MCF 10A (cell line): Measurements from ENCODE around the gene LIN28A. TPM values are rescaled to one million over a fixed set of nuclear protein-coding genes. Genes with fewer than 3 reads are reported as not detected.

Source experiments
- BruUV-seq: library from RNA; stranded (reverse); fragments of 400-500 nt; replicated peaks from 2 replicates; lab custom pipeline; 2021; lab: Mats Ljungman, UMichigan
- CTCF ChIA-PET: fragments of 300-600 bp; sonication (Branson Sonifier 250); formaldehyde crosslinking; extraction: SDS; loops from one replicate; lab custom pipeline; 2021; ENCODE audit warnings: antibody characterized with exemption, inconsistent platforms; lab: Yijun Ruan, JAX
- POLR2A ChIA-PET: fragments of 300-600, 350-650 bp; sonication (Branson Sonifier 250); formaldehyde crosslinking; extraction: SDS; loops from one replicate; lab custom pipeline; 2020; ENCODE audit warnings: antibody characterized with exemption, inconsistent platforms; lab: Yijun Ruan, JAX
- DNase-seq: peaks from one replicate; pipeline ENCODE4 v3.0.0-alpha.2; 2018; ENCODE audit not compliant: unreplicated experiment
- H3K27ac Mint-ChIP-seq: one replicate; pipeline ENCODE4 v1.8.0; 2022; ENCODE audit warnings: mild to moderate bottlenecking, low read depth, mixed read lengths; ENCODE audit not compliant: unreplicated experiment
- H3K27me3 Mint-ChIP-seq: one replicate; pipeline ENCODE4 v1.8.0; 2022; ENCODE audit warnings: mixed read lengths; ENCODE audit not compliant: insufficient read depth, unreplicated experiment
- H3K36me3 Mint-ChIP-seq: one replicate; pipeline ENCODE4 v1.8.0; 2022; ENCODE audit warnings: mild to moderate bottlenecking, moderate library complexity, mixed read lengths; ENCODE audit not compliant: insufficient read depth, unreplicated experiment
- H3K4me1 Mint-ChIP-seq: one replicate; pipeline ENCODE4 v1.8.0; 2022; ENCODE audit warnings: mixed read lengths; ENCODE audit not compliant: insufficient read depth, unreplicated experiment
- H3K4me3 Mint-ChIP-seq: one replicate; pipeline ENCODE4 v1.8.0; 2022; ENCODE audit warnings: mild to moderate bottlenecking, moderate library complexity, mixed read lengths; ENCODE audit not compliant: unreplicated experiment
- H3K9me3 Mint-ChIP-seq: one replicate; pipeline ENCODE4 v1.8.0; 2022; ENCODE audit warnings: mixed read lengths; ENCODE audit not compliant: unreplicated experiment
- intact Hi-C: fragments of 100-400 bp; cut with micrococcal nuclease; formaldehyde crosslinking; loops from 2 replicates; pipeline ENCODE4 v1.14.1; 2022
- total RNA-seq: library from RNA; stranded (reverse); gene quantifications from 2 replicates; pipeline ENCODE4 v1.2.3, GENCODE V29; 2022
- TF ChIP-seq, protein P1 (sequence below): fragments of 200-600 bp; IDR thresholded peaks from one replicate; pipeline ENCODE4 v1.8.0; 2022; ENCODE audit warnings: antibody characterized with exemption, mild to moderate bottlenecking; ENCODE audit not compliant: unreplicated experiment

The LIN28A gene
- total RNA-seq, 1 experiment from 2014 or later = not detected

DNA sequence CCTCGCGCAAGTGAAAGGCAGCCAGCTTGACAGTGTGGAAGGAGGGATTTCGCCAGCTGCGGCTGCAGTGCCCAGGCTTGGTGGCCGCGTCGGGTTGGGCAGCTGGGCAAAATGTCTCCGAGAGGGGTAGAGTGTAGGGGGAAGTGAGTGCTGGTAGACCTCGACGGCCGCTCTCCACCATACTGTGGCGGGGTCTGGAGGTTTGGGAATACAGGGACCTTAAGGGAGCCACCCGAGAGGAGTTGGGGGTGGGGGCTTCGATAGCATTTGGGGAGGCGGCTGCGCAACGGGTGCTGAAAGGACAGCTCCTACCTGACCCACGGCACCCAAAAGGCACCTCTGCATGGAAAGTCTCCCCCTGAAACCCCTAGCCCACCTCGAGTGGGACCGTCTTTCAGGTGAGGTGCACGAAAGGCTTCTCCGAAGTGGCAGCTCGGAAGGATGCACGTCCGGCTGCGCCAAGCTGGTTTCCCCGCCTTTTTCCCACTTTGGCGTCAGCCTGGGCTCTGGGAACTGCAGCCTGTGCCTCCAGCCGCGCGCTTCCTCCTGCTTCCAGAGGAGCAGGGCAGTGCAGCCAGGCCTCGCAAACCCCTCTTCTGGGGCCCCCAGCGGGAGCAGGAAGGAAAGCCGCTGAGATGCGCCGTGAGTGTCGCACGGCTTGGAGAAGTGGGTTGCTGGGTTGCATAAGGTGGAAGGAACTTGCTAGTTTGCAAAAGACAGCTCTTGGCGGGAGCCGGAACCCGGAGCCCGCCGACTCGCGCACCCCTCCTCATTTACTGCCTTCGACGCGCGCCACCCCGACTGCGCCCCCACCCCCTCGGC is 61.1 kb downstream of the LIN28A start:
- POLR2A ChIA-PET = interaction anchor here (0.6 to 5.1 kb wide), 20 partner anchors 9 to 762 kb away, joined by 3 to 41 read pairs (median 4); partner anchors contain the start of genes DHDDS, PIGV and RPS6KA1
- intact Hi-C loops = loop anchor here (2.0 to 5.0 kb wide), 2 partner anchors 39 to 59 kb away; partner anchors contain the start of gene DHDDS
- peak; percentile 64 for DNase-seq
- Mint-ChIP-seq H3K27me3 (no peaks in the 10 kb centered on the region), H3K36me3 (peaks cover 58% of the 10 kb centered on the region), H3K4me3 (peak overlapping the region; percentile 85), H3K27ac (peak overlapping the region; percentile 69), H3K4me1 (peaks cover 38% of the 10 kb centered on the region), H3K9me3 (no peaks in the 10 kb centered on the region)
- CTCF ChIA-PET = interaction anchor here (0.6 to 2.5 kb wide), 4 partner anchors 10 to 343 kb away, joined by 3 to 9 read pairs (median 3); no protein-coding TSS in a partner anchor
- TF ChIP-seq, protein P1, sequence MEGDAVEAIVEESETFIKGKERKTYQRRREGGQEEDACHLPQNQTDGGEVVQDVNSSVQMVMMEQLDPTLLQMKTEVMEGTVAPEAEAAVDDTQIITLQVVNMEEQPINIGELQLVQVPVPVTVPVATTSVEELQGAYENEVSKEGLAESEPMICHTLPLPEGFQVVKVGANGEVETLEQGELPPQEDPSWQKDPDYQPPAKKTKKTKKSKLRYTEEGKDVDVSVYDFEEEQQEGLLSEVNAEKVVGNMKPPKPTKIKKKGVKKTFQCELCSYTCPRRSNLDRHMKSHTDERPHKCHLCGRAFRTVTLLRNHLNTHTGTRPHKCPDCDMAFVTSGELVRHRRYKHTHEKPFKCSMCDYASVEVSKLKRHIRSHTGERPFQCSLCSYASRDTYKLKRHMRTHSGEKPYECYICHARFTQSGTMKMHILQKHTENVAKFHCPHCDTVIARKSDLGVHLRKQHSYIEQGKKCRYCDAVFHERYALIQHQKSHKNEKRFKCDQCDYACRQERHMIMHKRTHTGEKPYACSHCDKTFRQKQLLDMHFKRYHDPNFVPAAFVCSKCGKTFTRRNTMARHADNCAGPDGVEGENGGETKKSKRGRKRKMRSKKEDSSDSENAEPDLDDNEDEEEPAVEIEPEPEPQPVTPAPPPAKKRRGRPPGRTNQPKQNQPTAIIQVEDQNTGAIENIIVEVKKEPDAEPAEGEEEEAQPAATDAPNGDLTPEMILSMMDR = no peak
- BruUV-seq = TSS peak; percentile 44

DNA sequence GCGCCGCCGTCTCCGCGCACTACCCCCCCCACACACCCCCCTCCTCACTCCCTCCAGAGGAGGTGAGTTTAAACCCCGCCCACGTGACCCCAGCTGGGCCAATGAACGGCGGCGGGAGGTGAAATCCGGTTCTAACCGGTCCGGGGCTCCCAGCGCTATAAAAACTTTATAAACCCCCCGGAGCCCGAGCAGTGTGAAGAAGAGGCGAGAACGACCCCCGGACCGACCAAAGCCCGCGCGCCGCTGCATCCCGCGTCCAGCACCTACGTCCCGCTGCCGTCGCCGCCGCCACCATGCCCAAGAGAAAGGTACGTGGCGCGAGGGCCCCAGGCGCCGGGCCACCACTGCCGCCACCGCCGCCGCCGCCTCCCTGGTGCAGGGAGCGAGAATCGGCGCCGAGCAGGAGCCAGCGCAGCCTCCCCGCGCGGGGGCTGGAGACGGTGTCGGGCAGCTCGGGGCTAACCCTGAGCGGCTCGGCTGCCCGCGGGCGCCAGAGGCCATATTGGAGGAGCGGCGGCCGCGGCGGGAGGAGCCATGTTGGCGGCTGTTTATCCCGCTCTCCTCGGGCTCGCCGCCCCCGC is 61.8 kb downstream of the LIN28A start, which contains the start of gene HMGN2:
Gene HMGN2 (plus strand): TSS at position 121 of the 581 bp plus-strand sequence. CDS start 173 bp downstream, at position 294.
- Mint-ChIP-seq H3K4me1 (peaks cover 37% of the 10 kb centered on the region), H3K27ac (peak within 1 kb of the TSS; percentile 69), H3K36me3 (peaks cover 55% of the 10 kb centered on the region), H3K9me3 (no peaks in the 10 kb centered on the region), H3K4me3 (peak within 1 kb of the TSS; percentile 85), H3K27me3 (no peaks in the 10 kb centered on the region)
- intact Hi-C loops = loop anchor here (2.0 to 5.0 kb wide), 2 partner anchors 40 to 58 kb away; partner anchors contain the start of gene DHDDS
- peak; percentile 85 for DNase-seq
- TF ChIP-seq, protein P1 = no peak
- ChIA-PET POLR2A (interaction anchor here (0.6 to 5.1 kb wide), 17 partner anchors 9 to 349 kb away, joined by 3 to 41 read pairs (median 5); partner anchors contain the start of genes DHDDS, PIGV and RPS6KA1), CTCF (interaction anchor here (0.5 to 2.5 kb wide), 3 partner anchors 11 to 475 kb away, joined by 3 to 9 read pairs (median 4); no protein-coding TSS in a partner anchor)
- no TSS peak for BruUV-seq

DNA sequence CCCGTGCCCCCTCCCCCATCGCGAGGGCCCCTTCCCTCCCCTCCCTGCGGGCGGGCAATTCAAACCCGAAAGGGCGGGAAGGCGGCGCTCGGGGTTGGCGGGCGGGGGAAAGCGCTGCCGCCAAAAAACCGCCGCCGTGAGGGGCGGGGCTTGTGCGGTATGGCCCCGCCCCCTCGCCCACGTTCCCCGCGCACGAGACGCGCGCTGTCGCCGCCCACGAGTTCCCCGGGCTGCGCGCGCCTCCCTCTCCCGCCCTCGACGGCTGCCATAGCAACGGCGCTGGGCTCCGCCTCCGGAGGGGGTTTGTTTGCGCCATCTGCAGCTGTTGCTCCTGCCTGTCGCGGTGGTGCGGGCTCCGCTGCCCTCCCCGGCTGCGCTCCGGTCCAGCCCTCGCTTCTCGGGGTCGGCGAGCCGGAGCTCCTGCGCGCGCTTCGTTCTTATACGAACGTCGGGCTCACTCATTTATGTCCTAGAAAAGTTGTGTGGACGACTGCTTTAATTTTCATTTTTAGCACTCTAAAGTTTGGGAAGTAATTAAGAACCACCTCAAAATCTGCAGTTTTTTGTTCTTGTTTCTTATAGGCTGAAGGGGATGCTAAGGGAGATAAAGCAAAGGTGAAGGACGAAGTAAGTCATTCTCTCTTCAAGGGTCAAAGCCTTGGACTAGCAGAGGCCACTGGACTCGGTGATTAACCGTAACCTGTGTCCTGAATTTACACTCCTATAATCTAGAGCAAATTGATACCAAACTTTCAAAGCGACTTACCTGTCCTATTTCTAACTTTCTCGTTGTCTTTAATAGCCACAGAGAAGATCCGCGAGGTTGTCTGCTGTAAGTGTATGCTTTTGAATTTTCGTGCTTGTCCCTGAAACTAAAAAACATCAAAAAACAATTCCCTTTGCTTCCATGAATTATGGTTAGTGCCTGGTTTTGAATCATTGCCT is 62.6 kb downstream of the LIN28A start:
- no peaks in the 10 kb centered on the region for H3K9me3 Mint-ChIP-seq
- peak overlapping the region; percentile 49 for H3K27ac Mint-ChIP-seq
- CTCF ChIA-PET = interaction anchor here (0.5 kb wide), 1 partner anchor 476 kb away, joined by 4 read pairs; no protein-coding TSS in a partner anchor
- TF ChIP-seq, protein P1 = no peak
- H3K36me3 Mint-ChIP-seq = peaks cover 58% of the 10 kb centered on the region
- peak overlapping the region; percentile 85 for H3K4me3 Mint-ChIP-seq
- H3K4me1 Mint-ChIP-seq = peaks cover 29% of the 10 kb centered on the region
- peak; percentile 91 for DNase-seq
- POLR2A ChIA-PET = interaction anchor here (0.5 to 5.1 kb wide), 12 partner anchors 8 to 391 kb away, joined by 3 to 41 read pairs (median 7); partner anchors contain the start of genes DHDDS, PIGV and RPS6KA1
- TSS peak; percentile 44 for BruUV-seq
- no peaks in the 10 kb centered on the region for H3K27me3 Mint-ChIP-seq
- intact Hi-C loops = loop anchor here (2.0 to 5.0 kb wide), 2 partner anchors 41 to 58 kb away; partner anchors contain the start of gene DHDDS
